GM19463 (cell line): ENCODE results near the gene GUCY2D.
"Not testable (repeated sequence)": the region's sequence is repeated elsewhere in the genome, so short reads cannot be mapped to it uniquely, and the experiment has no call there.

Source experiments
- ATAC-seq: cut with Tn5 transposase; IDR thresholded peaks from one replicate; pipeline ENCODE4 v1.9.1; 2021; ENCODE audit warnings: mild to moderate bottlenecking, moderate library complexity; ENCODE audit not compliant: unreplicated experiment

GUCY2D gene

DNA sequence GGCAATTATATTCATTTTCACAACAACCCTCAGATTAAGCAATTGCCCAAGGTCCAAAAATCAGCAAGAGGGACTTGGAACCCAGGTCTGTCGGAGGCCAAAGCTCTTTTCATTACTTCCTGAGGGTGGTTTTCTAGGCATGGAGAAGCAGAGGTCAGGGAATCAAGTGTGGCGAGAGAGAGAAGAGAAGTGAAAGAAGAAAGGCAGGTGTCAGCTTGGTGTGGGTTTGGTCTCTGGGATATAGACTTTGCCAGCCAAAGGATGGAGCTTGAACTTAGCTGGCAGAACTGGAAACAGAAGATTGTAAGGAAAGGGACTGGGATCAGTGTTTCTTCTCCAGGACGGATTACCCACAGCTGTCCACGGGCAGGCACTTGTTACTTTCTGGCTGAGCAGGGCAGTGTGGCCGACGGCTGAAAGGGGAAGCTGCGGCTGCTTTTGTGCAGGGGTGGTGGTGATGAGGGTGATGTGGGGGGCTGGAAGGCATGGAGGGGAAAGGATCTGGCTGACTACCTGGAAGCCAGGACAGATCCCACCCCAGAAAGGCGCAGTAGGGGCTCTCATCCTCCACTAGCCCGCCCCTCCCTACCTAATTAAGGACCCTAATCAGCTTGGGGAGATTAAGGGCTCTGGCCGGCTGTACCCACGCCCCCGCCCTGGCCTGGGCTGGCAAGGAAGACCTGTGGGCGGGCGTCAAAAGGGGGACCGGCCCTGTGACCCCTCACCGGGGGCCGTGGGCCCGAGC is at the start of gene GUCY2D:
GUCY2D (plus strand) TSS at position 640 of the 745 bp plus-strand sequence. CDS start 433 bp downstream, outside the sequence.
- no peak for ATAC-seq

GRCh38 chr17:7953266-7953665 is 49.1 kb upstream of the GUCY2D start:
- not testable (repeated sequence) for ATAC-seq

GRCh38 chr17:7955414-7956227 is 46.8 kb upstream of the GUCY2D start:
- no peak for ATAC-seq

- no peak for ATAC-seq
Observed at GRCh38 chr17:7956228-7956965, 46.0 kb upstream of the GUCY2D start.

DNA sequence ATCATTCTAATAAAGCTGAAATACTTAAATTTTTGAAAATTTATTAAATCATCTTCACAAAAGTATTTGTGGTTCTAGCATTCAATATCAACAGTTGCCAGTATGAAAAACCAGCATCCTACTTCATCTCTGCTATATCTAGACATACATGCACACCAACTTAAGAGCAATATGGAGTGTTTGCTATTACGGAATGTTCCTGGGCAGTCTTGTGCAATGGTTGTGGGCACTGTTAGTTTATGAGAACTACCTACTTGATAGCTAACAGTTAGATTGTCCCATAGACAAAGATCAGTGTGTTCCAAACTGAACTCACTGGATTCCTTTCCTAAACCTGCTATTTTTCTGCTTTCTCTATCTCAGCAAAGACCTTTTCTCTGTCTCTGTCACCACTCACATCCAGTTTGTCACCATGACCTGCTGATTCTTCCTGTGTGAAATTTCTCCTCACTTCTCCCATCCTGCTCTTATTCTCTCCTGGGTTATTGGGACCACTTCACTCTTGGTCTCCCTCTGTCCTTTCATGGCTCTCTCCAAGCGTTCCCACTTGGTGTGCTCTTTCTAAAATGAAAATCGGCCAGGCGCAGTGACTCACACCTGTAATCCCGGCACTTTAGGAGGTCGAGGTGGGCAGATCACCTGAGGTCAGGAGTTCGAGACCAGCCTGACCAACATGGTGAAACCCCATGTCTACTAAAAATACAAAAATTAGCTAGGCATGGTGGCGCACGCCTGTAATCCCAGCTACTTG is 42.7 kb upstream of the GUCY2D start:
- no peak for ATAC-seq

DNA sequence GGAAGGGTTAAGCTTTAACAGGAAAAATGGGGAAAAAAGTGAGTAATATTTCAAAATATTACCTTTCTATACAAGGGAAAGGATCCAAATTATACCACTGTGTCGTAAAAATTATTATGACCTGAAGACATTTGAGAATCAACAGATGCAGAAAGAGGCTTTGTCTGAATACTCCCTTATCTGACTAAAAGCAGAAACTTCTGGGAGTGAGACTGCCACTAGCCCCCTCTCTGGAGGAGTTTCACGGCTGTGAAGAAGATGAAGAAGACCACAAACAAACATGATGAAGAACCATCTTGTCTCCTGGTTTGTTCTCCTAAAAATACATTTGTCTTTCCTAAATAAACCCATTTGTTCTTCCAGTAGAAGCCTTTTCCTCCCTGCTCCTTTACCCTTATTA is 41.0 kb upstream of the GUCY2D start:
- no peak for ATAC-seq

- no peak for ATAC-seq
Observed at GRCh38 chr17:7967751-7968150, 34.7 kb upstream of the GUCY2D start.

DNA sequence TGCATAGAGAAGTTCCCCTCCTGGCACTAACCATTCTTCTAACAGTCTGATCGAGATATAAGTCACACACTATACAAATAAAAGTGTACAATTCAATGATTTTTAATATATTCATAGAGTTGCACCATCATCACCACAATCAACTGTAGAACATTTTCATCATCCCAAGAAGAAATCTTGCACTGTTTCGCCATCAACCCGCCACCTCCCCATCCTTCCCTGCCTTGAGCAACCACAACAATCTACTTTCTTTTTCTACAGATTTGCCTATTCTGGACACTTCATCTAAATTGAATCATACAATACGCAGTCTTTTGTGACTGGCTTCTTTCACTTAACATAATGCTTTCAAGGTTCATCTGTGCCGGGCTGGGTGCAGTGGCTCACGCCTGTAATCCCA is 33.0 kb upstream of the GUCY2D start:
- no peak for ATAC-seq

- ATAC-seq, result no peak
Observed at GRCh38 chr17:7971651-7972050, 30.8 kb upstream of the GUCY2D start.

GRCh38 chr17:7972131-7972785 is 30.2 kb upstream of the GUCY2D start:
- ATAC-seq, result no peak

DNA sequence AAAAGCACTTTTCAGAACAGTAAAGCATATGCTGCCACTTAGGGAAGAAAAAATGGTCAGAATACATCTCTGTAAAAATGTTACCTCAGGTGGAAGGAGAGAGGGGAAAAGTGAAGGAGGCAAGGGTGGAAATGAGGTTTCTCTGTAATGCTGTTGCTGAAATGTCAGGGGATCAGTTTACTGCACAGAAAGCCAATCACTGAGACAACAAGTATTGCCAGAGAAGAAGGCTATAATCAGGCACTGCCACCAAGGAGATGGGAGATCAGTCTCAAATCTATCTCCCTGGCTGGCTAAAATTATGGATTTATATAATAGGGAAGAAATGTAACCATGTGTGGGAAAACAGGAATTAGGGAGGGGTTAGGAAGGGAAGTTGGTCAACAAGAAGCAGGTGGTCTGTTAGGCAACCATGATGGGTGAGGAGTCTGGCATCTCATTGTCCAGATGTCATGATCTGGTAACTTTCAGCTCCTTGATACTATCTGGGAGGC is 27.7 kb upstream of the GUCY2D start:
- no peak for ATAC-seq

GRCh38 chr17:7977039-7977438 is 25.4 kb upstream of the GUCY2D start:
- ATAC-seq, result no peak

DNA sequence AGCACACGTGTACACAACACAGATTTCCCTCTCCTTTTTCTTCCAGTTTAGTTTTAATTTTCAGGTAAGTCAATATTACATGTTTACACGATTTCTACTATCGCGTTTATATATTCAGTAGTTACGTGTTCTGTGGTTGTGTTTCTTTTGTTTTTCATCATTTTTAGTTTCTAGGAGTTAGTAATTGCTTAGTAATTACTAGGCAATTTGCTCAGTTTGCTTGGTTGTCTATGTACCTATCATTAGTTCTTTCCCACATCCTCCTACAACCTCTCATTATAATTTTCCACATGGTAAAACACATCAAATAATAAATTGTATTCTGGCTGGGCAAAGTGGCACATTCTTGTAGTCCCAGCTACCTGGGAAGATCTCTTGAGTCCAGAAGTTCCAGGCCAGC is 24.6 kb upstream of the GUCY2D start:
- no peak for ATAC-seq

- no peak for ATAC-seq
Observed at GRCh38 chr17:7982173-7982572, 20.2 kb upstream of the GUCY2D start.

DNA sequence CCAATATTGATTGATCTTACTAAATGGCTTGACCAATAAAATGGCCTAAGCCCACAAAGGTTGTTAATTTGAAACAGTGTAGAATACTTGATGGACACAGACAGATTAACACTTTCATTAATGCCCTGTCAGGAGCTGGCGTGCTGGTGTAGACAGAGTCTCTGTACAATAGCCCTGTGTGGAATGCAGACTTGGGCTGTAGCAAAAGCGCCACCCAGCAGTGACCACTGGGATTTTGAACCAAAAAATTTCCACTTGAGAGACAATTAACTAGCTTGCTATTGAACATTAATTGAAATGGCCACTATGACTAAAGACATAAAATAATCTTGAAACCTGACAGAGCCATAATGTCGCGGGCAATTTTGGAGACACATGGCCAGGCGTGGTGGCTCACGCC is 19.7 kb upstream of the GUCY2D start:
- ATAC-seq, result no peak

DNA sequence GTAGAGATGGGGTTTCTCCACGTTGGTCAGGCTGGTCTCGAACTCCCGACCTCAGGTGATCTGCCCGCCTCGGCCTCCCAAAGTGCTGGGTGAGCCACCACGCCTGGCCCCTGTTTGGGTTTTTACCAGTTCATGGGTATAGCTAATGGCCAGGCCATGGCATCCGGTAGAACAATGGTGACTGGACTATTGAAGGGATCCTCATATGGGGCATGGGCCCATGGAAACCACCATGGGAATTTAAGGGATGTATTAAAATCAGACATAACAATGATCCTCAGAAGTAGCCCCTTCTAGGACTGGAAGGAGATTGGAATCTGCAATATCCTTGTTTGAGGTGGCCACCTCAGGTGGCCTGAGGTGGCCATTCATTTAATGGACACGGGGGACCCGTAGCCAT is 17.5 kb upstream of the GUCY2D start:
- no peak for ATAC-seq

DNA sequence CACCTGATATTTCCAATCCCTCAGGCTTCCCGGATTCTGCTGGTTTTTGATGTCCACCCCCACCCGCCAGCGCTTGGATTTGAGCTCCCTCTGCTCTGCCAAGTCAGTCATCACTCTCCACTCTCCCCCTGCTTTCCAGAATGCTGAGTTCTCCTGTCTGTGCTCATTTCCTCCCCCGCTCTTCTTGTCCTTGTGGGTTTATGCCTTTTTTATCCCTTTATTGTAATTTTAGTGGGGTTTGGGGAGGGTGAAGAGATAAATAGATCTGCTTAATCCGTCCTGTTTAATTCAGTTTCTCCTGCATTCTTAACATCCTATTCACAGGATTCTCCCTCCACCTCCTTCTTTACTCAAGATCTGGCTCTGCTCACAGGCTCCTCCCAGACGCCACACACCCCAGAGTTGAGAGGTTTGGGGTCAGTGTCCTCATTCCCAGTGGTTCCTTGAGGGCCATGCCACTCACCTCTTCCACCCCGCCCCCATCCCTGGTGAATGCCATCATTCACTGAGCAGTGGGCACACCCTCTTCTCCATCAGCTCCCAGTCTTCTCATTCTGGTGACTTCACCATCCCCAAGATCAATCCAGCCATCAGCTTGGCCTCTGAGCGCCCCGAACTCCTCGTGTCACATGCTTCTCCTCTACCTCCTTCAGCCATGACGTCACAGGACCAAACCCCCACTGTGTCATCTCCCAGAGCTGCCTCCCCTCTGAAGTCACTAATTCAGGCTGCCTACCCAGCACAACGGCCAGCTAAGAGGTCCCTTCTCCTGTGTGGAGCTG is 15.1 kb upstream of the GUCY2D start:
- ATAC-seq, result no peak

- ATAC-seq, result no peak
Observed at GRCh38 chr17:7988750-7989178, 13.7 kb upstream of the GUCY2D start.
